B cell (primary cell): ENCODE results near the gene VPS13A.

Source experiments
- CTCF ChIP-seq: fragments of 200-600 bp; IDR thresholded peaks from one replicate; pipeline ENCODE4 v1.8.0; 2022; ENCODE audit warnings: antibody characterized with exemption, mild to moderate bottlenecking
- EZH2 ChIP-seq: IDR thresholded peaks from 2 replicates; pipeline ENCODE4 v1.6.1; 2012; ENCODE audit warnings: borderline replicate concordance, low read depth, mild to moderate bottlenecking, moderate library complexity, low read length; ENCODE audit not compliant: insufficient read depth, poor library complexity, severe bottlenecking

DNA sequence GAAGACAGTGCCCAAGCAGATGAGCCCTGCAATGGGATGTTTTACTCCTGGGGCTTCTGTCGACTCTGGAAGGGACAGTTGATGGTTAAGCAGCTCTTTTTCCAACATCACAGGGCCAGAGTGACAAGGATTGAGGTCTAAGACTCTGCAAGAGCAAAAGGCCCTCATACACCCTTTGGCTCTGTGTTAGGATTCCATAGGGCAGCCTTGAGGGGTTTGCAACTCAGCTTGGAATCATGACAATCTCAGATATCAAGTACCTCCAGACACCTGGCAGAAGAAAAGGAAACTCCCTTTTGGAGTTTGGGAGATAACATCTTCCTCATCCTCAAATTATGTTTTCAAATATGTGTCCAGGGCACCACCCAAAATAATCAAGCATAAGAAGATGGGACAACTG, 265.1 kb downstream of the VPS13A start:
- TF ChIP-seq EZH2 (no peak), CTCF (no peak)
